Left ventricle myocardium inferior (tissue), 1 donor: ENCODE measurements around the gene TRIM45. TPM values are rescaled to one million over a fixed set of nuclear protein-coding genes. Genes with fewer than 3 reads are reported as not detected.

Experiments
- DNase-seq: peaks from one replicate; pipeline ENCODE4 v3.0.0-alpha.2; 2020
- H3K27ac ChIP-seq: fragments of 200-600 bp; replicated peaks from 2 replicates; pipeline ENCODE4 v1.8.0; 2021
- H3K27me3 ChIP-seq: fragments of 200-600 bp; 2 replicates; pipeline ENCODE4 v1.8.0; 2021; ENCODE audit warnings: low read depth
- H3K36me3 ChIP-seq: fragments of 200-600 bp; 2 replicates; pipeline ENCODE4 v1.8.0; 2021
- H3K4me1 ChIP-seq: fragments of 200-600 bp; 2 replicates; pipeline ENCODE4 v1.8.0; 2021
- H3K4me3 ChIP-seq: fragments of 200-600 bp; 2 replicates; pipeline ENCODE4 v1.8.0; 2021; ENCODE audit warnings: mild to moderate bottlenecking, moderate library complexity
- H3K9me3 ChIP-seq: fragments of 200-600 bp; replicated peaks from 2 replicates; pipeline ENCODE4 v1.8.0; 2021
- CTCF ChIP-seq: fragments of 200-600 bp; IDR thresholded peaks from 2 replicates; pipeline ENCODE4 v1.8.0; 2021; ENCODE audit warnings: antibody characterized with exemption, mild to moderate bottlenecking, borderline replicate concordance
- intact Hi-C: fragments of 100-400 bp; cut with micrococcal nuclease; formaldehyde crosslinking; loops from one replicate; pipeline ENCODE4 v1.11.0; 2022
- total RNA-seq: library from RNA; stranded (reverse); fragmentation: NEBNext Ultra II Directional; extraction: Animal tissue kit (Norgen Biotek cat#: 25700); gene quantifications from one replicate; pipeline ENCODE4 v1.2.1, GENCODE V29; 2021
- donor health status: DM: no; HTN: yes; CAD: no; lungs with severe emphysema.

The TRIM45 gene
- total RNA-seq, 1 donor from 2014 or later = 13.0 TPM

DNA sequence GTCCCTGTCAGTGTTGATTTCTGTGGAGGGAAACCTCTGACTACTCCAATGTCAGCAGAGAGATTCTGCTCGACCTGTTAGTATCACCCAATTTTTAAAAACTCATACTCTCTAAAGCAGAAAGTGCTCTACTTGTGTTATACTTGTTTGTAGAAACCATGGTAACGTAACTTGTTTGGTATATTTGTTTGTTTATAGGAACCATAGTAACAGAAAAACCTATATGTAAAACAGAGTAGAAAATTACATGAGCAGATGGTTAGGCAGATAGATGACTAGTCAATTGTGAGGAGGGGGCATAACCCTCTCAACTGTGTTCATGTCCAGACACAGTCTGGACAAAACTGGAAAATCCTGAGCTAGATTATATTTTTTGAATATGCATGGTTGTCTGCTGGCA is 6.7 kb downstream of the TRIM45 start:
- H3K27me3 ChIP-seq = no peaks in the 10 kb centered on the region
- TF ChIP-seq CTCF = no peak
- H3K4me1 ChIP-seq = peaks cover 37% of the 10 kb centered on the region
- no peak overlapping the region for H3K4me3 ChIP-seq
- H3K36me3 ChIP-seq = peaks cover 69% of the 10 kb centered on the region
- intact Hi-C loops = no loop called here
- H3K27ac ChIP-seq = no peak overlapping the region
- no peaks in the 10 kb centered on the region for H3K9me3 ChIP-seq
- DNase-seq = no peak

DNA sequence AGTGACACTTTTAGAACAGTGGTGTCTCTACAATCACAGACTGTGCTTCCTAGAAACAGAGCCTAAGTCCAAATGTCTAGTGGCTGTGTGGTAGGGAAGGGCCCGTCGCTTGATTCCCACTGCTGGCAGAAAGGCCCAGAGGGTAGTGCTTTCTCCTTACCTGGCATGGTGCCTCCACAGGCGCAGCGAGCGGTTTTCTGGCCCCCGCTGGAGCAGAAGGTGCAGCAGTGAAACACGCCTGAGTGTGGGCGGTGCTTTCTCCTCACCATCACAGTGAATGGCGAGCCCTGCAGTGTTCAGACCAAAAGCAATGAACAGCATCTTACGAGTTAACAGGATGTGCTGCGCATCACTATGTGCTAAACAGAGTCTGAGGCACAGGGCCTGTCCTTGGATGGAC is 8.3 kb downstream of the TRIM45 start:
- intact Hi-C loops = no loop called here
- Histone ChIP-seq H3K27me3 (no peaks in the 10 kb centered on the region), H3K4me1 (peaks cover 22% of the 10 kb centered on the region), H3K36me3 (peaks cover 77% of the 10 kb centered on the region), H3K4me3 (no peak overlapping the region), H3K27ac (no peak overlapping the region), H3K9me3 (no peaks in the 10 kb centered on the region)
- DNase-seq = no peak
- TF ChIP-seq CTCF = no peak

DNA sequence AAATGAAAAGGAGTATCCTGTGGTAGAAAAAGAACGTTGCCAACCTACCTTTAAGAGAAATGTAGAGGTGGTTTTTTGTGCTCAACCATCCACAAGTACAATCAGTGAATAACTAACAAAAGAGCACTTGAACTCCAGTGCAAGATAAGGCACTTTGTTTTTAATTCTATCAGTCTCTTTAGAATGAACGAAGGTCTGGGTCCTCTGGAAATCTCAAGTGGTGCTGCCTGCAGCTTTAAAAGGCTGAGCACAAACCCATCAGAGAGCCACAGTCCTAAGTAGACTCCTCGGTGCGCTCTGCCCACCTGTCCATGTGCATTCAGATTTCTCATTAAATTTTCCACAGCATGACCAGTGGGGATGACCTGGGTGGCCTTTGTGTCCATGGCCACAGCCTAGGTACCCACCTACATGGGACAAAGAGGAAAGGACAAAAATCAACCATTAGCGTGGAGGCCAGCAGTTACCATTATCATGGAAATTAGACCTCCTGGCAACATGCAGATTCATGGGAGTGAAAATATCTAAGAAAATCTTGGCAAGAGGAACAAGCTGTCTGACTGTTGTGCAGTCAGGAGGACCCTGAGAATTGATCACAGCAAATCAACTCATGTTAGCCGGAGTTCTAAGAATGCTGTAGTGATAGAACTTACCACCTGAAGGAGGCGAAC is 9.4 kb downstream of the TRIM45 start:
- Histone ChIP-seq H3K4me3 (no peak overlapping the region), H3K36me3 (peaks cover 70% of the 10 kb centered on the region), H3K27me3 (no peaks in the 10 kb centered on the region), H3K9me3 (no peaks in the 10 kb centered on the region), H3K27ac (no peak overlapping the region), H3K4me1 (peaks cover 13% of the 10 kb centered on the region)
- no peak for DNase-seq
- intact Hi-C loops = no loop called here
- no peak for TF ChIP-seq CTCF

DNA sequence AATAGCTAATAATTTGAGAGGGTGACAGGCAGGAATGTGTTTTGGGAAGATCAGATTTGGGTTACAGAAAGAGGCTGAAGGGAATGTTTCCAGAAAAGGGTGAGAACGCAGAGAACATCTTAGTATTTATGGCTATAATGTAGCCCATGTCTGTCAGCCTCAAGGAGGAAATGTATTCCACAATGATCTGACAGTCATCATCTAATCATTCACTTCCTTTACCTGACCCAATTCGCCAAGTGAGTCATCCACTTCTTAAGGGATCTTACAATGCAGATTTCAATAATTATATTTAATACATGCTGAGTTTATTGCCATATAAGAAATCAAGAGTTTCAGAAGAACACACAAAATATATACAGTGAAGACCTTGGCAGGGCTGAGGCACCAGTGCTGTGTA is 10.8 kb downstream of the TRIM45 start:
- Histone ChIP-seq H3K27ac (no peak overlapping the region), H3K36me3 (peaks cover 64% of the 10 kb centered on the region), H3K4me3 (no peak overlapping the region), H3K9me3 (no peaks in the 10 kb centered on the region), H3K4me1 (peaks cover 5% of the 10 kb centered on the region), H3K27me3 (no peaks in the 10 kb centered on the region)
- DNase-seq = no peak
- no peak for TF ChIP-seq CTCF
- intact Hi-C loops = no loop called here

- intact Hi-C loops = no loop called here
- Histone ChIP-seq H3K36me3 (peaks cover 40% of the 10 kb centered on the region), H3K27ac (no peak overlapping the region), H3K27me3 (no peaks in the 10 kb centered on the region), H3K4me1 (peaks cover 5% of the 10 kb centered on the region), H3K4me3 (no peak overlapping the region), H3K9me3 (no peaks in the 10 kb centered on the region)
- no peak for DNase-seq
- no peak for TF ChIP-seq CTCF
Measured at GRCh38 chr1:117107364-117107763, 14.2 kb downstream of the TRIM45 start.
